H1 (cell line): ENCODE data around the gene CMSS1. TPM values are rescaled to one million over a fixed set of nuclear protein-coding genes. Genes with fewer than 3 reads are reported as not detected.

Experiments used
- CBX8 ChIP-seq: fragments of 300-800, 300-1000 bp; sonication (generic); IDR thresholded peaks from 2 replicates; pipeline ENCODE4 v1.7.1; 2016; ENCODE audit warnings: low read depth, low read length, borderline replicate concordance
- CHD1 ChIP-seq: IDR thresholded peaks from 2 replicates; pipeline ENCODE4 v1.6.1; 2012; ENCODE audit warnings: low read depth, low read length, improper control_type of control experiment
- CHD2 ChIP-seq: IDR thresholded peaks from 2 replicates; pipeline ENCODE4 v1.6.1; 2012; ENCODE audit warnings: low read length, improper control_type of control experiment
- E2F6 ChIP-seq: IDR thresholded peaks from 2 replicates; pipeline ENCODE4 v1.6.1; 2012; ENCODE audit warnings: inconsistent platforms
- RXRA ChIP-seq: IDR thresholded peaks from 2 replicates; pipeline ENCODE4 v1.6.1; 2011; ENCODE audit warnings: low read depth, mild to moderate bottlenecking, low read length, moderate library complexity; ENCODE audit not compliant: insufficient read depth
- SP2 ChIP-seq: IDR thresholded peaks from 2 replicates; pipeline ENCODE4 v1.6.1; 2012; ENCODE audit warnings: mild to moderate bottlenecking, low read length, inconsistent platforms
- polyA plus RNA-seq, 7 experiments: library from polyadenylated mRNA; depleted of rRNA in 3 of 7; stranded (reverse) in 5 of 7; unstranded in 2 of 7; fragments of >200 nt in 5 of 7; fragments of 200-250 nt in 2 of 7; gene quantifications; 1 replicate in 5 of 7; 2 replicates in 1 of 7; 4 replicates in 1 of 7; pipeline versions ENCODE4 v1.2.1 to v1.2.3, GENCODE V29; 2011 to 2013; ENCODE audit warnings: missing spikeins in 2 of 7, mixed read lengths in 2 of 7
- total RNA-seq: library from RNA; stranded (reverse); fragmentation: NEBNext Ultra II Directional; extraction: Animal tissue kit (Norgen Biotek cat#: 25700); gene quantifications from 2 replicates; pipeline ENCODE4 v1.2.1, GENCODE V29; 2021

CMSS1 gene
- total and polyA plus RNA-seq, 2 of the 8 experiments (the other 6 are each of a cell fraction or from before 2014, with no cell fraction given) = 15.2 to 75.1 TPM

GRCh38 chr3:99969136-99969535 is 151.5 kb downstream of the CMSS1 start (continued):
- TF ChIP-seq E2F6 (no peak), CHD2 (no peak), SP2 (no peak), CBX8 (no peak), CHD1 (no peak), RXRA (no peak)
